HG03439 (cell line): ENCODE data around the gene GTPBP8.
"Not testable (repeated sequence)": the region's sequence is repeated elsewhere in the genome, so short reads cannot be mapped to it uniquely, and the experiment has no call there.

Source experiments
- ATAC-seq: cut with Tn5 transposase; IDR thresholded peaks from one replicate; pipeline ENCODE4 v1.9.1; 2021; ENCODE audit warnings: mild to moderate bottlenecking, moderate library complexity; ENCODE audit not compliant: unreplicated experiment

GTPBP8 gene

DNA sequence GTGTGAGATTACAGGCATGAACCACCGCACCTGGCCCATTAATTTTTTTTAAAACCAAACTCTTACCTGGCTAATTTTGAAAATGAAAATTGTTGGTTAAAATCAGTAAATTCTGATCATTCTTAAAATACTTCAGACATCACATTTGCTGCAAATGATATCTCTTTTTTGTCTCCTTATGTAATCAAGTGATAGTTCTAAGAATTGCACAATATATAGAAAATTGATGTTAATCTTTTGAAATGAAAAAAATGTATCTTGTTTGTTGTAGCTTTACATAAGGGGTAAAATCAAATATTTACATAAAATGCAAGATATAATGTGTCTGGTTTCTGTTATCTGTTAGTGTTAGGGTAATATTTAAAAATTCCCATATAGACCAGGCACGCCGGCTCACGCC is 5.0 kb downstream of the GTPBP8 start:
- no peak for ATAC-seq

DNA sequence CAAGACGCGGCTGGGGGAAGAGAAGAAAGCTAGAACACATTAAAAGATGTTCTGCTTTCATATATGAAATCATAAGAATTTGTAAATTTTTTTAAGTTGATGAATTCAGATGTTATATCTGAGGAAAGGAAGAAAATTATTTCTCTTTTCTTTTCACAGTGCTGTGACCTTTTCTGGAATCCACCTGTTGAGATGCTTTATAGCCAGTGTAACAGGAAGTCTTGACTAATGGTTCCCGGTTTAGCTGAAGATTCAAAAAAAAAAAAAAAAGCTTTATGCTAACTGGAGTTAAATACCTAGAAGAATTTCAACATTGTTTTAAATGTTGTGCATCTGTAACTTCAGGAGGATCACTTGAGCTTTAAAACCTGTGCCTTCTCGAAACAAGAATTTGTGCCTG is 9.9 kb downstream of the GTPBP8 start:
- ATAC-seq: no peak

- no peak for ATAC-seq
Measured at GRCh38 chr3:113002037-113002436, 11.3 kb downstream of the GTPBP8 start.

- no peak for ATAC-seq
Measured at GRCh38 chr3:113002679-113003078, 11.9 kb downstream of the GTPBP8 start.

DNA sequence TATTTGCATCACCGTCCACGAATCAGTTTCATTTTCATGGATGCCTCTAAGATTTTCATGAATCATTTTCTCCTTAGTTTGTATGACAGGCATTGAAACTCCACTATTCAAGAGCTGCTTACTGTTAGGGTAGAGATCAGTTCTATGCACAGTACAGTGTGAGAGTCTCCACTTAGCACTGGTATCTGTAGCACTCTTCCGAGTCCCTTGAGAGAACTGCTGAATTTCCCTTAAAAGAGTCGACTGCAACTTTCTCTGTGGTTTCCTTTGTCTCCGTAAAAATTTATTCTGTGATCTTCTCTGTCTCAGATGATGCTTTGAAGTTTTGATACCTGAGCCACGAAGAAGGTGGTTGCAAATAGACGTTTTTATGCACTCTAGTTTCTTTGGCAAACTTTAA is 14.8 kb downstream of the GTPBP8 start:
- ATAC-seq: no peak

DNA sequence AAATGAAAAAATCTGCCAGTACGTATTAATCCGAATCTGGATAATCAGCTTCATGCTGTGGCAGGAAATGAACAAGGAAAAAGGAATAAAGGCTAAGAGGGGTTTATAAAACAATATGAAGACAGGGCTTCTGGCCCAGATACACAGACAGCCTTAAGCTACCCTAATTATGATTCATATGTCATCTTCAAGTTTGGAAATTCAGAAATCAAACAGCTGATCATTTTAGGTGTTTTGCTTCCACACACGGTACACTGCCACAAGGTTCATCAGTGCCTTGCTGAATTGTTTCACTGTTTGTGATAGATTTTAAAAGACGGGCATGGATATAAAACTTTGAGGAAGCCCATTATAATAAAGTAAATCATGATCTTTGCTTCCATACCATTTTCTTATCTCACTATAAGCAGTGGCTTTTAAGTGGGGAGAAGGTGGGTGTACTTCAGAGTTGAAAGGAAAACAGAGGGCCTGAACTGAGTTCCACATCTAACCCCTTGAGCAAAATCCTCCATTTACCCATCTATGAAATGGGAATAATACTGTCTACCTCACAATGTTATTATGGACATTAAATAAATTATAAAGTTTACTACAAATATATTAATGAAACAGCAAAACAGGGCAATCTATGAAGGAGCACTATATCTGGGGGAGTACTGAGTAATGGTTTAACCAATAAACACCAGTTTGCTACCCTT is 15.7 kb downstream of the GTPBP8 start:
- no peak for ATAC-seq

DNA sequence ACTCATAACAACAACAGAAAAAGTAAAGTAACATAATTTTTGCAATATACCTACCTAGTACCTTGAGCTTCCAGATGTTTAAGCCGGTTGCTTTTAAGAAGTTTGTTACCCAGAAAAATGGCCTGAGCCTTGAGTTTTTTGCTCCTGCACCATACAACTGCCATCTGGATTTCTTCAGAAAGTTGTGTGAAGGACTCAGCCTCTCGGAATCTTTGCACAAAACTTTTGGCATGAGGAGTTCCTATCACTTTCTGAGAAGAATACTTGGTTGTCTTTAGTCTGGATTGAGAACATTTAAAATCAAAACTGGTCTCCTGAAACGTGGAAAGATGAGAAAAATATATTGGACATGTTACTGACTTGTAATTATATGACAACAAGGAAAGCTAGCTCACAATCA is 17.3 kb downstream of the GTPBP8 start:
- no peak for ATAC-seq

DNA sequence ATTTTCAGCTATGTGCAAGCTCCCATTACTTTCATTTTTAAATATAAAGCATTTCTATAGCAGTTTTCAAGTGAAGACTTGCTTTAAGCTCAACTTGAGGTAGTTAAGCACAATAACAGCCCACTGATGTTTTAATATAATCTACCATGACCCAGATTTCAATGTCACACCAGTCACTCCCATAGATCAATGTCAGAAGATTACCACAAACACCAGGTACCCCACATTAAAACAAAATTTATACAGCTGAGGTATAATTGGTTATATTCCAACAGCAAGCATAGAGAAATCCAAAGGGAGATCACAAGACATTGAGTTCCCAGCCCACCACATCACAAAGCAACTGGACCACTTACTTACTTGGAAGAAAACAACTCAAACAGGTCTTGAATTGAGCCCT is 22.8 kb downstream of the GTPBP8 start:
- no peak for ATAC-seq

- peak; percentile 8 for ATAC-seq
Measured at GRCh38 chr3:113018536-113019181, 27.9 kb downstream of the GTPBP8 start.

- peak; percentile 88 for ATAC-seq
Measured at GRCh38 chr3:113019182-113020137, 28.7 kb downstream of the GTPBP8 start.

GRCh38 chr3:113021471-113021870 is 30.7 kb downstream of the GTPBP8 start:
- no peak for ATAC-seq

DNA sequence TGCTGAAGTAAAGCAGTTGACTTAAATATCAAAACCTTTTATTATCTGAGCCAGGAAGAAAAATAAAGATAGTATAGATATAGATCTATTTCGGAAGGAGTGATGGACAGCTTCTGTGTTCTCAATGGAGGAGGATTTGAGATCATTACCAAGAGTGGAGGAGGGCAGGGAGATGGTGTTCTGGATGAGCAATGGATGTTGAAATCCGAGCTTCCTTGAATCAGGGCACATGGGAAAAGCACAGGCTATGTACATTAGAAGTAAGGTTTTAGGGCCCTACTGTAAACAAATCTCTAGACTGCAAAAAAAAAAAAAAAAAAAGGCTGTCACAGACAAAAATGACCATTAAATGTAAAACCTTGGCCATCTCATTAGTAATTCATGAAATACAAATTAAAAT is 43.2 kb downstream of the GTPBP8 start:
- ATAC-seq: no peak

DNA sequence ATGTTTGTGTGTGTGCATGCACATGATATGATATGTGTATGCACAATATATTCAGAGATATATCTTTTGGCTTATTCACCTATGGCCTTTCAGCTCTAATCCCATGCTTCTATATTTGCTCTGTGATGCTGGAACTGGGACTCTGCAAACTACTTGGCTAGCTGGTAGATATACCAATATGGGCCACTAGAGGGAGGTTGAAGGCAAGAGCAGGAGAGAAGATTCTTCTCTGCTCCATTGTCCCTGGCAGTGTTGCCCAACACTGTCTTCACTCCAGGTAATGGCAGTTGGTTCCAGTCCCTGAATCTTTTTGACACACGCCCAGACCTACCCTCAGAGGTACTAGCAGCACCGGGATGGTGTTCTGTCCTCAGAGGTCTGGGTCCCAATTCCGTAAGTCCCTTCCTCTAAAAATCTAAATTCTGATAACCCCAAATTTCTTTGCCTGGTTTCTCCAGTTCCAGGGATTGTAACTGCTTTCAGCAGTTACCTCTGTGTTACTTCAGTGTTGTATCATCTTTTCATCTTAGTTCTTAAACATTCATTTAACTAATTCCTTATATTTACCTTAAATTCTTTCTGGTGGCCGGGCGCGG is 44.7 kb downstream of the GTPBP8 start:
- no peak for ATAC-seq

DNA sequence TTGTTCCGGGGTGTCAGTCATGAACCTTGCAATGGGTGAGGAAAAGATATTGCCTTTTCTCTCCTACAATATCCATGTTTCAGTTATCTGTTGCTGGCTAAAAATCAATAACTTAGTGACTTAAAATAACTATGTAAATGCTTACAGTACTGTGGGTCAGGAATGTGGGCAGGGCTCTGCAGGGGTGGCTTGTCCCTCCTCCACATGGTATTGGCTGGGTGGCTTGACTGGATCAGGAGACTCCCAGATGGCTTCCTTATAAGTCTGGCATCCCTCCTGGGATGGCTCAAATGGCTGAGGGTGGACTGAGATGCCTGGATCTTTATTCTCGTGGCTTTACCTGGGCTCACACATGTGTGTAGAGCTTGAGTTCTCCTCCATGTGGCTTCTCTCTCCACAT is 47.5 kb downstream of the GTPBP8 start:
- ATAC-seq: no peak

DNA sequence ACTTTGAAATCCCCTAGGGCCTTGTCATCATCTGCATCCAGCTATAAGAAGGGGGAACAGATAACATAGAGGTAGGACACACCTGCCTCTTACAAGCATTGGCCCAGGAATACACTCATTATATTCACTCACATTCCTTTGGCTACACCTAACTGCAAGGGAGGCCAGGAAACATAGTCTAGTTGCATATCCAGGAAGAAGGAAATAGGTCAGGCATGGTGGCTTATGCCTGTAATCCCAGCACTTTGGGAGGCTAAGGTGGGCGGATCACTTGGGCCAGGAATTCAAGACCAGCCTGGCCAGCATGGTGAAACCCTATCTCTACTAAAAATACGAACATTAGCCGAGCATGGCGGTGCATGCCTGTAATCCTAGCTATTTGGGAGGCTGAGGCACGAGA is 48.8 kb downstream of the GTPBP8 start:
- no peak for ATAC-seq

GRCh38 chr3:113040231-113040630 is 49.4 kb downstream of the GTPBP8 start:
- no peak for ATAC-seq

- ATAC-seq: no peak
Measured at GRCh38 chr3:113043686-113044085, 52.9 kb downstream of the GTPBP8 start.

GRCh38 chr3:113046186-113046965 is 55.6 kb downstream of the GTPBP8 start:
- not testable (repeated sequence) for ATAC-seq

DNA sequence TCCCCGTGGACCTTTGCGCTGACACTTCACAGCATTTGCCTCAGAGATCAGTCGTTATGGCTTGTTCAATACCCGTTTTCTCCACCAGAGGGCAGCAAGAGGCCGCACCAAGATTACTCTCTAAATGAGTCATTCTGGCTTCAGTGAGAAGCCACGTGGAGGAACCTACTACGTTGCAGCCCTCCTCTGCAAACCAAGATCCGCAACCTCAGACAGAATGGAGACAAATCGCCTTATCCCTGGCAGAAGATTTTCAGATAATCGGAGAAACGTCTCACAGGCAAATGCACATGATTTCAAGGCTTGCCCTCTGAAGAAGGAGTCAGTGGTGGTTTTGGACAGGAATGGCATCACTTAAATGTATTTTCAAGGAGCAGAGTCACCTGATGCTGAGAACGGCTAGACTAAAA is 60.5 kb downstream of the GTPBP8 start:
- ATAC-seq: peak; percentile 96
